Measurements from ENCODE around the gene CHCHD6. TPM values are rescaled to one million over a fixed set of nuclear protein-coding genes. Genes with fewer than 3 reads are reported as not detected.

The CHCHD6 gene
- total RNA-seq, 1 donor from 2014 or later, result 17.1 TPM

DNA sequence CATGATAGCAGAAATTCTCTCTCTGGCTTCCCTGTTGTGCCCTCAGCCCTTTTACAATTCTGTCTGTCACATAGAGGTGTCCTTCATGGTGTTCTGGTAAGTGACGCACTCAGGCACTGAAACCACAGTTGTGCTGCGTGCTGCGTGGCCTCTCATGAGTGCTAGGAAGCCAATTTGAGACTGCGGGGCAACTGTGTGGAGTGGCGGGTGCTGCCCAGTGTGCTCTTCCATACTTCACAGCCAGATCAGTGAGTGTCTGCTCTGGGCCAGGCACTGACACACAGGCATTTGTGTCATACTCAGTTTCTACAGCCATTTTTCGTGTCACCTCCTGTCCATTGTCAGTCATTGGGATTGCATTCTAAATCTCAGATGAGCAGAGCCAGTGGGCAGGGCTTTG is 145.7 kb downstream of the CHCHD6 start:
- no peaks in the 10 kb centered on the region for H3K9me3 Mint-ChIP-seq (ENCODE audit: low read depth)
- no peaks in the 10 kb centered on the region for H3K36me3 Mint-ChIP-seq (ENCODE audit: low read depth)
- DNase-seq (ENCODE audit: low spot score), result no peak
- H3K4me1 Mint-ChIP-seq (ENCODE audit: low read depth), result peaks cover 39% of the 10 kb centered on the region
- no peaks in the 10 kb centered on the region for H3K27me3 Mint-ChIP-seq (ENCODE audit: low read depth)
- no peak overlapping the region for H3K4me3 Mint-ChIP-seq (ENCODE audit: unreplicated experiment)
- TF ChIP-seq, protein P1, sequence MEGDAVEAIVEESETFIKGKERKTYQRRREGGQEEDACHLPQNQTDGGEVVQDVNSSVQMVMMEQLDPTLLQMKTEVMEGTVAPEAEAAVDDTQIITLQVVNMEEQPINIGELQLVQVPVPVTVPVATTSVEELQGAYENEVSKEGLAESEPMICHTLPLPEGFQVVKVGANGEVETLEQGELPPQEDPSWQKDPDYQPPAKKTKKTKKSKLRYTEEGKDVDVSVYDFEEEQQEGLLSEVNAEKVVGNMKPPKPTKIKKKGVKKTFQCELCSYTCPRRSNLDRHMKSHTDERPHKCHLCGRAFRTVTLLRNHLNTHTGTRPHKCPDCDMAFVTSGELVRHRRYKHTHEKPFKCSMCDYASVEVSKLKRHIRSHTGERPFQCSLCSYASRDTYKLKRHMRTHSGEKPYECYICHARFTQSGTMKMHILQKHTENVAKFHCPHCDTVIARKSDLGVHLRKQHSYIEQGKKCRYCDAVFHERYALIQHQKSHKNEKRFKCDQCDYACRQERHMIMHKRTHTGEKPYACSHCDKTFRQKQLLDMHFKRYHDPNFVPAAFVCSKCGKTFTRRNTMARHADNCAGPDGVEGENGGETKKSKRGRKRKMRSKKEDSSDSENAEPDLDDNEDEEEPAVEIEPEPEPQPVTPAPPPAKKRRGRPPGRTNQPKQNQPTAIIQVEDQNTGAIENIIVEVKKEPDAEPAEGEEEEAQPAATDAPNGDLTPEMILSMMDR (IDR thresholded peaks at IDR 0.05), result no peak
- peak overlapping the region; percentile 93 for H3K27ac Mint-ChIP-seq (ENCODE audit: unreplicated experiment)

DNA sequence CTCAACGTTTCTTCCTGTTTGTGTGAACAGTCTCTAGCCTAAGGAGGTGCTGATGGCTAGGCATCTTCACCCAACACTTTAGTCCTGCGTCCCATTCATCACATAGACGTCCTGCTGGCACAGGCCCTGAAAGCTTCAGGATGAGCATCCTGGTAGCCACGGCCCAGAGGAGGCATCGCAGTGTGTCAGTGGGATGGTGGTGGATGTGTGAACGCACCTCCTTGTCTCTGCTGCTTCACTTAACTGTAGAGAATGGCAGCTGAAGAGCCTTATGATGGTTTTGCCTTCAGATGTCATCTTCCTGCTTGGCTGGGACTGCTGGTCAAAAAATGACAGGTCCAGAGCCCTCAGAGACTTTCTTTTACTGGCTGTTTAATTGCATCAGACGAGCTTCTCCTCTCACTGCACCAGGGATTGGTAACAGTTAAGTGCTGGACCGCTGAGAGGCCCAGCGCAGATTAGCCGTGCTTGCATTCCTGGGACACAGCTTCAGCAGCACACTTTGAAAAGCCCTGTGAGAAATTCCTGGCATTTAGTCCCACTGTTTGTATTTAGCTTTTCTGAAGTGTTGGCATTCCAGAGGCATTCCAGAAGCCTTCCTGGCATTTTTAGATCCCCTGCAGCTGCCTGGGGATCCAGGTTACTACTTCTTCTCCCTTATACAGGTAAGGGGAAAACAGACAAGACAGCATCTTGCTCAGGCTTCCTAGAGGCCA is 146.5 kb downstream of the CHCHD6 start:
- no peak for DNase-seq (ENCODE audit: low spot score)
- Mint-ChIP-seq H3K36me3 (ENCODE audit: low read depth) (no peaks in the 10 kb centered on the region), H3K9me3 (ENCODE audit: low read depth) (no peaks in the 10 kb centered on the region), H3K27ac (ENCODE audit: unreplicated experiment) (peak overlapping the region; percentile 93), H3K4me1 (ENCODE audit: low read depth) (peaks cover 39% of the 10 kb centered on the region), H3K27me3 (ENCODE audit: low read depth) (no peaks in the 10 kb centered on the region), H3K4me3 (ENCODE audit: unreplicated experiment) (no peak overlapping the region)
- TF ChIP-seq, protein P1 (IDR thresholded peaks at IDR 0.05), result no peak

DNA sequence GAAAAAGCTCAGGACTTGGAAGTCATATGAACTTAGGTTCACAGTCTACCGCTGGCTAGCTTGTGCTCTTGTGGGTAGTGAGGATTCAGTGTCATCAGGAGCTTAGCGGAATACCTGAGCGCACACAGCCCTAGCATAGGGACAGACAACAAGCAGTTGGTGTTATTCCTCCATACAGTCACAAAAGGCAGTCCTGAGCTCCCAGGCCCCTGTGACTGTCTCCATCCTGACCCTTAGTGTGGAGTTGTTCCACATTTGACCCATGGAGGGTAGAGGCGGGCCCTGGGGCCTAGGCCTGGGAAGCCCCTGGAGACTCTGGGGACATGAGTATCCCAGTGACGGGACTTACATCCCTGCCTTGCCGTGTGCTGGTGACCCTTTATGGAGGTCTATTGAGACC is 147.3 kb downstream of the CHCHD6 start:
- H3K4me3 Mint-ChIP-seq (ENCODE audit: unreplicated experiment), result no peak overlapping the region
- peak overlapping the region; percentile 93 for H3K27ac Mint-ChIP-seq (ENCODE audit: unreplicated experiment)
- TF ChIP-seq, protein P1 (IDR thresholded peaks at IDR 0.05), result no peak
- H3K36me3 Mint-ChIP-seq (ENCODE audit: low read depth), result no peaks in the 10 kb centered on the region
- H3K9me3 Mint-ChIP-seq (ENCODE audit: low read depth), result no peaks in the 10 kb centered on the region
- H3K27me3 Mint-ChIP-seq (ENCODE audit: low read depth), result no peaks in the 10 kb centered on the region
- H3K4me1 Mint-ChIP-seq (ENCODE audit: low read depth), result peaks cover 33% of the 10 kb centered on the region
- no peak for DNase-seq (ENCODE audit: low spot score)

DNA sequence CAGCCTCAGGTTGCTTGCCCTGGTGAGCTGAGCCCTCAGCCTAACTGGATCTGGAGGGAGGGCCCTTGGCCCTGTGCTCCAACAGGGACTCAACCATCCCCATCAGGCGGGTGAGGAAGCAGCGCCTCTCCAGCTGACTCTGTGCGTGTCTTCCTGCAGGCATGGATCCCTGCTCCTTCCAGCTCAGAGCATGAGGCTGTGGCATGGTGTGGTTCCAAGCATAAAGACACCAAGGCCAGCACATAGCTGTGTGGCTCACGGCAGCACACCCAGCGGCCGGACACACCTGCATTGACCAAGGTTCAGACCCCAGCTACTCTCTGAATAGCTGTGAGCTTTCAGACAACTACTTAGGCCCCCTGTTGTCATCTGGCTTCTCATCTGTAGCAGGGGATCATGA is 147.9 kb downstream of the CHCHD6 start:
- no peaks in the 10 kb centered on the region for H3K36me3 Mint-ChIP-seq (ENCODE audit: low read depth)
- no peak for DNase-seq (ENCODE audit: low spot score)
- no peaks in the 10 kb centered on the region for H3K9me3 Mint-ChIP-seq (ENCODE audit: low read depth)
- TF ChIP-seq, protein P1 (IDR thresholded peaks at IDR 0.05), result no peak
- H3K27ac Mint-ChIP-seq (ENCODE audit: unreplicated experiment), result no peak overlapping the region
- peaks cover 32% of the 10 kb centered on the region for H3K4me1 Mint-ChIP-seq (ENCODE audit: low read depth)
- no peak overlapping the region for H3K4me3 Mint-ChIP-seq (ENCODE audit: unreplicated experiment)
- H3K27me3 Mint-ChIP-seq (ENCODE audit: low read depth), result no peaks in the 10 kb centered on the region

DNA sequence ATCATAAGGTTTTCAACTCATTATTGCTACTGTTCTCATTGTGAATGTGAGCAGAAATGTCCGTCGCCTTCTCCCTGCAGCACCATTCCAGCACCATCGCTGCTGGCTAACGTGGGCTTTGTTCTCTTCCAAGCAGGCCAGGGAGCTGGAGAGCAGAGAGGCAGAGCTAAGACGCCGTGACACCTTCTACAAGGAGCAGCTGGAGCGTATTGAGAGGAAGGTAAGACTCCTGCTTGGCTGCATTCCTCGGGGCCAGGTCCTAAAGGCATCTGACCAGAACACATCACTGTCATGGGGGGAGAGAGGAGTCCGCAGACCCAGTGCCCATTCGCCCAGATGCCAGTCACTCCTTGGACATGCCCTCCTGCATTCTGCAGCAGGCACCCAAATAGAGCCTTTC is 148.5 kb downstream of the CHCHD6 start:
- no peak for DNase-seq (ENCODE audit: low spot score)
- TF ChIP-seq, protein P1 (IDR thresholded peaks at IDR 0.05), result no peak
- Mint-ChIP-seq H3K27ac (ENCODE audit: unreplicated experiment) (no peak overlapping the region), H3K36me3 (ENCODE audit: low read depth) (no peaks in the 10 kb centered on the region), H3K4me1 (ENCODE audit: low read depth) (peaks cover 32% of the 10 kb centered on the region), H3K9me3 (ENCODE audit: low read depth) (no peaks in the 10 kb centered on the region), H3K4me3 (ENCODE audit: unreplicated experiment) (no peak overlapping the region), H3K27me3 (ENCODE audit: low read depth) (no peaks in the 10 kb centered on the region)

All from chondrocyte (in vitro differentiated cells).